Ovary (tissue), 3 donors: ENCODE measurements around the gene OTUD5.

Experiments used
- CTCF ChIP-seq, 3 donors: fragments of 450-650 bp in 2 of 3; fragments of 200-600 bp in 1 of 3; IDR thresholded peaks; one replicate each; pipeline versions ENCODE4 v1.5.1 to v1.8.0; 2016 to 2022; ENCODE audit warnings: antibody characterized with exemption in 3 of 3, mild to moderate bottlenecking in 1 of 3
- EP300 ChIP-seq: sonication (generic); formaldehyde crosslinking; IDR thresholded peaks from one replicate; pipeline ENCODE4 v1.6.1; 2017; ENCODE audit warnings: antibody characterized with exemption
- POLR2A ChIP-seq: fragments of 450-650 bp; IDR thresholded peaks from one replicate; pipeline ENCODE4 v1.6.1; 2017; ENCODE audit warnings: antibody characterized with exemption, mild to moderate bottlenecking, moderate library complexity
- donor health status: DM: no; HTN: no; CAD: no.

GRCh38 chrX:48927123-48927522 is 30.3 kb downstream of the OTUD5 start:
- TF ChIP-seq POLR2A (no peak), CTCF (IDR thresholded peaks at IDR 0.05) (no peak), EP300 (no peak)
